ENCODE data around the gene THAP7. TPM values are rescaled to one million over a fixed set of nuclear protein-coding genes. Genes with fewer than 3 reads are reported as not detected.

THAP7 gene
- total RNA-seq, 1 donor = 21.8 TPM

GRCh38 chr22:21029486-21030025, 27.6 kb upstream of the THAP7 start:
- no peak overlapping the region for H3K4me3 ChIP-seq (ENCODE audit: low read depth, low read length)
- DNase-seq (ENCODE audit: low read depth) = no peak
- TF ChIP-seq CTCF (IDR thresholded peaks at IDR 0.05; ENCODE audit: insufficient read depth, low read length) = no peak

- TF ChIP-seq CTCF (IDR thresholded peaks at IDR 0.05; ENCODE audit: insufficient read depth, low read length) = no peak
- DNase-seq (ENCODE audit: low read depth) = no peak
- H3K4me3 ChIP-seq (ENCODE audit: low read depth, low read length) = no peak overlapping the region
Measured at GRCh38 chr22:21028277-21029251, 26.6 kb upstream of the THAP7 start.

- peak; percentile 81 for DNase-seq (ENCODE audit: low read depth)
- H3K4me3 ChIP-seq (ENCODE audit: low read depth, low read length) = no peak overlapping the region
- no peak for TF ChIP-seq CTCF (IDR thresholded peaks at IDR 0.05; ENCODE audit: insufficient read depth, low read length)
Measured at GRCh38 chr22:21026783-21027692, 25.1 kb upstream of the THAP7 start.

- no peak for DNase-seq (ENCODE audit: low read depth)
- no peak for TF ChIP-seq CTCF (IDR thresholded peaks at IDR 0.05; ENCODE audit: insufficient read depth, low read length)
- no peak overlapping the region for H3K4me3 ChIP-seq (ENCODE audit: low read depth, low read length)
Measured at GRCh38 chr22:21025763-21026755, 24.1 kb upstream of the THAP7 start.

- TF ChIP-seq CTCF (IDR thresholded peaks at IDR 0.05; ENCODE audit: insufficient read depth, low read length) = no peak
- DNase-seq (ENCODE audit: low read depth) = no peak
- no peak overlapping the region for H3K4me3 ChIP-seq (ENCODE audit: low read depth, low read length)
Measured at GRCh38 chr22:21025266-21025665, 23.3 kb upstream of the THAP7 start.

Measured in fibroblast of the aortic adventitia (primary cell).